MM.1S (cell line): ENCODE data around the gene SPATC1L.

Source experiments
- DNase-seq: peaks from one replicate; pipeline ENCODE4 v3.0.0-alpha.2; 2015
- H2AFZ ChIP-seq: fragments of 300-600 bp; sonication (generic); 2 replicates; pipeline ENCODE4 v1.6.0; 2016; ENCODE audit warnings: antibody characterized with exemption, low read length
- H3F3A ChIP-seq: fragments of 300-600 bp; sonication (generic); 2 replicates; pipeline ENCODE4 v1.6.1; 2016; ENCODE audit warnings: mild to moderate bottlenecking, antibody characterized with exemption, low read length, moderate library complexity, mixed read lengths; ENCODE audit not compliant: insufficient read depth
- H3K27ac ChIP-seq: fragments of 300-600 bp; sonication (generic); 2 replicates; pipeline ENCODE4 v1.5.1; 2016; ENCODE audit warnings: mild to moderate bottlenecking, low read length
- H3K27me3 ChIP-seq: fragments of 300-600 bp; sonication (generic); replicated peaks from 2 replicates; pipeline ENCODE4 v1.6.0; 2016; ENCODE audit warnings: low read length; ENCODE audit not compliant: insufficient read depth
- H3K36me3 ChIP-seq: fragments of 300-600 bp; sonication (generic); replicated peaks from 2 replicates; pipeline ENCODE4 v1.6.1; 2016; ENCODE audit warnings: mild to moderate bottlenecking, low read length, mixed read lengths; ENCODE audit not compliant: insufficient read depth
- H3K4me1 ChIP-seq: fragments of 300-600 bp; sonication (generic); 2 replicates; pipeline ENCODE4 v1.6.1; 2016; ENCODE audit warnings: low read length, mixed read lengths
- H3K4me2 ChIP-seq: fragments of 300-600 bp; sonication (generic); 2 replicates; pipeline ENCODE4 v1.6.0; 2016; ENCODE audit warnings: low read depth, low read length
- H3K4me3 ChIP-seq: fragments of 300-600 bp; sonication (generic); 2 replicates; pipeline ENCODE4 v1.5.1; 2016; ENCODE audit warnings: low read length, mixed read lengths
- H3K79me2 ChIP-seq: fragments of 300-600 bp; sonication (generic); 2 replicates; pipeline ENCODE4 v1.6.1; 2016; ENCODE audit warnings: mixed run types, low read length, mixed read lengths
- H3K9ac ChIP-seq: fragments of 300-600 bp; sonication (generic); 2 replicates; pipeline ENCODE4 v1.6.1; 2016; ENCODE audit warnings: low read length, mixed read lengths
- H3K9me2 ChIP-seq: fragments of 300-600 bp; sonication (generic); replicated peaks from 2 replicates; pipeline ENCODE4 v1.6.1; 2016; ENCODE audit warnings: mild to moderate bottlenecking, low read length, mixed read lengths; ENCODE audit not compliant: insufficient read depth
- H3K9me3 ChIP-seq: fragments of 300-600 bp; sonication (generic); replicated peaks from 2 replicates; pipeline ENCODE4 v1.6.1; 2016; ENCODE audit warnings: mild to moderate bottlenecking, low read length, mixed read lengths; ENCODE audit not compliant: insufficient read depth
- H4K20me1 ChIP-seq: fragments of 300-600 bp; sonication (generic); 2 replicates; pipeline ENCODE4 v1.6.1; 2016; ENCODE audit warnings: mild to moderate bottlenecking, low read length, moderate library complexity, mixed read lengths; ENCODE audit not compliant: insufficient read depth
- CTCF ChIP-seq: fragments of 300-600 bp; sonication (generic); IDR thresholded peaks from 2 replicates; pipeline ENCODE4 v1.5.1; 2016; ENCODE audit warnings: antibody characterized with exemption, low read length, mixed read lengths
- EZH2 ChIP-seq: fragments of 300-600 bp; sonication (generic); optimal IDR thresholded peaks from 2 replicates; pipeline ENCODE3; 2017; ENCODE audit warnings: low read depth, mild to moderate bottlenecking, antibody characterized with exemption, low read length, mixed read lengths
- EZH2phosphoT487 ChIP-seq: fragments of 300-600 bp; sonication (generic); IDR thresholded peaks from 2 replicates; pipeline ENCODE4 v1.6.1; 2018; ENCODE audit warnings: antibody characterized with exemption, low read length

SPATC1L gene

GRCh38 chr21:46183910-46184624, at the start of gene SPATC1L:
SPATC1L (minus strand) TSS chr21:46184459; CDS start chr21:46182816, 1,643 bp downstream.
- Histone ChIP-seq H2AFZ (peak within 1 kb of the TSS; percentile 94), H3F3A (0 out of 2 replicates have a peak, but pooled peaks cover 10% of the 10 kb centered on the region), H3K4me2 (peak within 1 kb of the TSS; percentile 83), H3K27ac (no peak within 1 kb of the TSS), H3K4me1 (peaks cover 12% of the 10 kb centered on the region), H3K4me3 (peak within 1 kb of the TSS; percentile 97), H3K27me3 (no peaks in the 10 kb centered on the region), H3K9me2 (no peaks in the 10 kb centered on the region), H4K20me1 (no peaks in the 10 kb centered on the region), H3K79me2 (0 out of 2 replicates have a peak, but pooled peaks cover 3% of the 10 kb centered on the region), H3K9ac (peak within 1 kb of the TSS; percentile 62), H3K9me3 (no peaks in the 10 kb centered on the region), H3K36me3 (no peaks in the 10 kb centered on the region)
- peak; percentile 73 for DNase-seq
- no peak for TF ChIP-seq EZH2
- TF ChIP-seq CTCF, result no peak
- TF ChIP-seq EZH2phosphoT487, result no peak

- peaks cover 42% of the 10 kb centered on the region for H3K79me2 ChIP-seq
- H3K9me3 ChIP-seq, result no peaks in the 10 kb centered on the region
- DNase-seq, result no peak
- no peaks in the 10 kb centered on the region for H3K9me2 ChIP-seq
- H3K4me3 ChIP-seq, result peak overlapping the region; percentile 80
- no peak for TF ChIP-seq CTCF
- TF ChIP-seq EZH2phosphoT487, result no peak
- no peak for TF ChIP-seq EZH2
- H3K36me3 ChIP-seq, result no peaks in the 10 kb centered on the region
- peak overlapping the region; percentile 94 for H3K4me2 ChIP-seq
- no peaks in the 10 kb centered on the region for H3K27me3 ChIP-seq
- H3K9ac ChIP-seq, result peak overlapping the region; percentile 80
- H4K20me1 ChIP-seq, result peaks cover 12% of the 10 kb centered on the region; the same call in 1 of the 2 replicates
- no peak overlapping the region for H3K27ac ChIP-seq
- peak overlapping the region; percentile 83; the same call in 1 of the 2 replicates for H2AFZ ChIP-seq
- H3F3A ChIP-seq, result peaks cover 15% of the 10 kb centered on the region
- peaks cover 20% of the 10 kb centered on the region for H3K4me1 ChIP-seq
Observed at GRCh38 chr21:46229923-46230260, 45.6 kb upstream of the SPATC1L start.

GRCh38 chr21:46229133-46229922, 45.1 kb upstream of the SPATC1L start:
- peaks cover 15% of the 10 kb centered on the region for H4K20me1 ChIP-seq
- H3K79me2 ChIP-seq, result peaks cover 47% of the 10 kb centered on the region
- H3K4me3 ChIP-seq, result peak overlapping the region; percentile 80
- no peak for DNase-seq
- peak overlapping the region; percentile 83 for H2AFZ ChIP-seq
- no peaks in the 10 kb centered on the region for H3K36me3 ChIP-seq
- H3K9ac ChIP-seq, result peak overlapping the region; percentile 80
- TF ChIP-seq EZH2 (no peak), CTCF (peak; percentile 57)
- H3K4me2 ChIP-seq, result peak overlapping the region; percentile 94
- H3K9me3 ChIP-seq, result no peaks in the 10 kb centered on the region
- H3K27me3 ChIP-seq, result no peaks in the 10 kb centered on the region
- H3K9me2 ChIP-seq, result no peaks in the 10 kb centered on the region
- peaks cover 15% of the 10 kb centered on the region for H3F3A ChIP-seq
- H3K27ac ChIP-seq, result no peak overlapping the region
- H3K4me1 ChIP-seq, result peaks cover 20% of the 10 kb centered on the region
